ENCODE data around the gene TMEM255B.

DNA sequence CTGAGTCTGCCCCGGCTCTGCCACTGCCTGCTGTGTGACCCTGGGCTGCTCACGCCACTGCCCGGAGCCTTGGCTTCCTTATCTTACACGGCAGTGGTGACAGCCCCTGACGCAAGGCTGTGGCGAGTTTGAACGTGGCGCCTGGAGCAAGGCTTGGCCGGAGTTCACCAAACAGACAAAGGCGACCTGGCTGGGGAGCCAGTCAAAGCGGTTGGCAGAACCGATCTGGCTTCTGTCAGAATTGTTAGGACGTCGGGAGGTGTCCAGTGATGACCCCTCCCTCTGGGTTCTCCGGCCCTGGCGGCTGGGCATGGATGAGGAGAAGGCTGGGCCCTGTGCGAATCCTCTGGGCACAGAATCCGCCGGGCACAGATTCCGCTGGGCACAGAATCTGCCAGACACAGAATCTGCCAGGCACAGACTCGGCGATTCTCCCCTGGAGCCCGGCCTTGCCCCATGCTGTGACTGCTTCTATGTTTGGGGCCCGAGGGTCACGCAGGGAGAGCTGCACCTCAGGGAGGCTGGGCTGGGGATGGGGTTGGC lies 11.7 kb upstream of the TMEM255B start:
- TF ChIP-seq, protein P1, sequence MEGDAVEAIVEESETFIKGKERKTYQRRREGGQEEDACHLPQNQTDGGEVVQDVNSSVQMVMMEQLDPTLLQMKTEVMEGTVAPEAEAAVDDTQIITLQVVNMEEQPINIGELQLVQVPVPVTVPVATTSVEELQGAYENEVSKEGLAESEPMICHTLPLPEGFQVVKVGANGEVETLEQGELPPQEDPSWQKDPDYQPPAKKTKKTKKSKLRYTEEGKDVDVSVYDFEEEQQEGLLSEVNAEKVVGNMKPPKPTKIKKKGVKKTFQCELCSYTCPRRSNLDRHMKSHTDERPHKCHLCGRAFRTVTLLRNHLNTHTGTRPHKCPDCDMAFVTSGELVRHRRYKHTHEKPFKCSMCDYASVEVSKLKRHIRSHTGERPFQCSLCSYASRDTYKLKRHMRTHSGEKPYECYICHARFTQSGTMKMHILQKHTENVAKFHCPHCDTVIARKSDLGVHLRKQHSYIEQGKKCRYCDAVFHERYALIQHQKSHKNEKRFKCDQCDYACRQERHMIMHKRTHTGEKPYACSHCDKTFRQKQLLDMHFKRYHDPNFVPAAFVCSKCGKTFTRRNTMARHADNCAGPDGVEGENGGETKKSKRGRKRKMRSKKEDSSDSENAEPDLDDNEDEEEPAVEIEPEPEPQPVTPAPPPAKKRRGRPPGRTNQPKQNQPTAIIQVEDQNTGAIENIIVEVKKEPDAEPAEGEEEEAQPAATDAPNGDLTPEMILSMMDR (conservative IDR thresholded peaks at IDR 0.05), result no peak
- no peak for TF ChIP-seq ZFX (IDR thresholded peaks at IDR 0.05)
